HG03095 (cell line): Measurements from ENCODE around the gene OR52H1.

ENCODE experiments used
- ATAC-seq: cut with Tn5 transposase; IDR thresholded peaks from one replicate; pipeline ENCODE4 v1.9.1; 2021; ENCODE audit warnings: moderate library complexity; ENCODE audit not compliant: unreplicated experiment

The OR52H1 gene

DNA sequence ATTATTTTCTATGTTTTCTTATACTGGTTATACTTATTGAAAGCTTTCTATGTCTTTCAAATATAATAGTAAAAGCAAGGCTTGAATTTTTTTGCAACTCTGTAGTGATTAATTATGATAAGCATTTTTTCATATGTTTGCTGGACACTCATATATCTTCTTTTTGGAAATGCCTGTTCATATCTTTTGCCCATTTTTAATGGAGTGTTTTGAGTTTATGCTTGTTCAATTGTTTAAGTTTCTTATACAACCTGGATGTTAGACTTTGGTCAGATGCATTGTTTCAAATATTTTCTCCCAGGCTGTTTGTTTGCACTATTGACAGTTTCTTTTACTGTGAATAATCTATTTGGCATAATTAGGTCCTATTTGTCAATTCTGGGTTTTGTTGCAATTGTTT lies 11.9 kb downstream of the OR52H1 start:
- no peak for ATAC-seq

DNA sequence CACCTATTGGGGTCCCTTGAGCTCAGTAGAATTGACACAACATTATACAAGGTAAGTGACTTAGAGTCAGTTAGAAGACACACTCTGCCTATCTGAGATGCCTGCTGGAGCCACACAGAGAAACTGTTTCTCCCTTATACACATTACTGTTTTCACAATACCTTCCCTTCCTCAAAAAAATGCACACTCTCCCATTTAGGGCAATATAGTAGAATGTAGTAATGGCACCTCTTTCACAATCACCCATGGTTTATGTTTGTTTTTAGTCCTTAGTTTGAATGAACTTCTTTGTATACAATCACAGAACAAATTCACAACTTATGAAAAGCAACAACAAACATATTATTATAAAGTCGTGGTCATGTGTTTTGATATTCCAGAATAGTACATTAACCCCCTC lies 14.3 kb downstream of the OR52H1 start:
- ATAC-seq: no peak

DNA sequence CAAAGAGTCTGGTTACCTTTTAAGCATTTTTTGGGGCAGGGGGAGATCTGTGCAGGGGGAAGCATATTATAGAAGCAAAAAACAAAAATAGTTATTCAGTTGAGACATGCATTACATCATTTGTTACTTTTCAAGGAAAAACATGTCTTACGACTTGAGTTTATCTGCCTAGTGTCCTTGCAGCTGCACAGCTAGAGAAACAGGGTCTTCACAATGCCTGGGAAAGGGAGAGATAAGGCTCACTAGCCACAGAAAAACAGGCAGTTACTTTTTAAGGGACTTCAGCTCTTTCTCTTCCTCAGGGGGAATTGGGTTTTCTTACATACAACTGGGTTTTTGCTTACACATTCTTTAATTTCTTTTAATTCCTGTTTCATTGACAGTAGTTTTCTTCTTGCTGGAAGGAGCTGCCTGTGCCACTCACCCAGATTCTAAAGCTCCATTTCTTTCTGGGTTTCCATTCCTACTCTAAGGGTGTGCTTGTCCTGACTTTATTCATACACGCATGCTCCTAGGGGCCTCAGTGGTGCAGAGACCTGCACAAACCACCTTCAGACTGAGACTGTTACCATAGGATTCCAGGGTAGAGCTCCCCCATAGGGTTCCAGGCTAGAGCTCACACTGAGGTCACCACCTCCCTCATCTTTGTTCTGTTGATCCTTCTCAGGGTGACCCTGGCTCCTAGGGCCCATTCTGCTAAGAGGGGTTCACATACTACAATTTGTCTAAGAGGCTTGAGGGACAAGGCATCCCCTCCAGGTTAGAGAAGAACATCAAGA lies 17.1 kb downstream of the OR52H1 start:
- no peak for ATAC-seq

DNA sequence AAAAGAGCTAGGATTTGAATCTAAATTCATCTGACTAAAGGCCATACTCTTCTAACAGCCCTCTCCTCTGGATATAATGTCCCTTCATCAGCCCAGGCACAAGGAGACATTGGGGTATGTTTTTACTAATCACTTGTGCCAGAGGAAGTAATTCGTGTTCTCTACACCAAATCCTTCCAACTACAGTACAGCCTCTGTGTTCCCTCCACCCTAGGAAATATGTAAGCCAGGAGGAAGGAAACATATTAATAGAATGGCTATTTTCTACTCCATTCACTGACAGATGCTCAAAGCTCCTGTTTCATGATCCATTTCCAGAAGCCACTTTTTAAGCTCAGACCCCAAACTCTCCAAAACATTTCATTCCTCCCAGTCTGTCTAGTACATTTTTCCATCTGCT lies 19.8 kb downstream of the OR52H1 start:
- no peak for ATAC-seq

DNA sequence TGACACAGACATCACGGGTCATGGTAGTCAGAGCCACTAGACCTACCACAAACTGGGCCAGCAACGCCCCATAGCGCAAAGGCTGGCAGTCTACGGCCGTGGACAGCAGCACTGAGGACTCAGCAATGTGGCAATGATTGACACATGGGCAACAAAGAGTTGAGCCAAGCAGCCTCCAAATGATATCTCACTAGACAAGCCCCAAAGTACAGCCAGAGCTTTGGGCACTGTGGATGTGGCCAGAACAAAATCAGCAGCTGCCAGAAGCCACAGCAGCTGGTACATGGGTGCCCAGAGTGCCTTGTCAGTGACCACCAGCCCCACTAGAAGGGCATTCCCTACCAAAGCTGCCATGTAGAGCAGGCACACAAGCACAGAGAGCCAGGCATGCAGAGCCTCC lies 20.6 kb downstream of the OR52H1 start:
- ATAC-seq: no peak

DNA sequence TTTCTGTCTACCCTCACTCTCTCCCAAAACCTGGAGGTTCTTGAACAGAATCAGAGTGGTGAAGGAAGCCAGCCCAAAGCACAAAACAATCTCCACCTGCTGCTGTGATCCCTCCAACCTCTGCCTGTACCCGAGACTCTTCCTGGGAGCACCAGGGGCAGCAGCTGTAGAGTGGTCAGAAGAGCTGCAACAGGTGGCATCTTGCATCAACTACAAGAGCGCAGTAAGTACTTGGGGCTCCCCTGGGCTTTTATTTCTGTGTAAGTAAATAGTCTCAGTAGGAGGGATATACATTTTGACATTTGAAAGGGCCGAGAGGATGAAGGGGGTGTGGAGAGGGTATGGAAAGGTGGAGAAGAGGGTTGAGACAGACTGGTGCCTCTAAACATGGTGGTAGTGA lies 23.6 kb downstream of the OR52H1 start:
- ATAC-seq: no peak

DNA sequence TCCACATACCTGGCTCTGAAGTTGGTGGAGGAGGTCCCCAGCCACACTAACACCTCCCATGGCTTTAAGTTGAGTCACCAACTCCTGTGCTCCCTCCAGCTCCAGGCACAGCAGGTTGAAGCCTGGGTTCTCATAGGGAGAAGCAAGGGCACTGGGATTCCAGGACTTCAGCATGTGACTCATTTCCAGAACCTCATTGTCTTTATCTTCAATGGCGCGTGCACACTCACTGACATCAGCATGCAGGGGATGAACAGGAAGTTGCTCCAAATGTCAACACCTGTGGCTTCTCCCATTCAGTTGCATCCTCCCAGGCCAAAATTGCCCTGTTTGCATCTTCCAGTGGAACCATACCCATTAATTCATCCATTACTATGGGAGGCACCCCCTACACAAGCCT lies 26.0 kb downstream of the OR52H1 start:
- ATAC-seq: no peak

DNA sequence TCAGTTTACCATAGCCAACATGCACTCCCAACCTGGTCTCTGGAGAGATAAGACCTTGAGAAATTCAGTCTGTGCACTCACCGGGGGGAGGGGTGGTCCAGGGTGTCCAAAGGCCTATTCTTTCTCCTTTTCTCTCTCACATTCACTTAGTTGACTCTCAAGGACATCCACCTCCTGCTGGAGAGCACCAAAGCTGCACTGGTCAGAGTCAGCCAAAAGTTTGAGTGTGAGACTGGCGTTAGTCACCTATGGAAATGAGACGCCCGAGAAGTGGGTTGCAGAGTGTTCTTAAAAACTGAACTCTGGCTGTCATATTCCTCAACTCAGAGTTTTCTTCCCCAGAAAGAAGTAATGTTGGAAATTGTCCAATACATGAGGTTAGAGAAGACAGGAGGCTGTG lies 26.8 kb downstream of the OR52H1 start:
- ATAC-seq: no peak

DNA sequence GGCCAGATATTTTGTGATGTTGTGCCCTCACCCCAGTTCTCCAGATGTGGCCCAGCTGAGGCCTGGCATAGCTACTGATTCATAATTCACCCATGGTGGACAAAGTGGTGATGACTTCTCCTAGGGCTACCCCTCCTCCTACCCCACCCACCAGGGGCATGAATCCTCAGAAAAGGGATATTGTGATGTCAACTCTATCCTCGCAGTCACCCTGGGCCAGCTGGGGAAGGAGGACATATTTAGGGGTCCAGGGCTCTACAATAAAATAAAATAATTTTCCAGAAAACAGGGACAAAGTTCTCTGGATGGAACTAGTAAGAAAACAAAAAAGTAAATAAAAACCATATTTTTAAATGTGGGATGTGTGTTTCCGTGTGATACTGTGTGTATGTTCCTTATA lies 31.7 kb downstream of the OR52H1 start, which contains the start of gene UBQLNL:
Gene UBQLNL, minus strand, starts transcription at position 101 of the 400 bp plus-strand sequence. CDS start 258 bp downstream, outside the sequence.
- ATAC-seq: no peak

DNA sequence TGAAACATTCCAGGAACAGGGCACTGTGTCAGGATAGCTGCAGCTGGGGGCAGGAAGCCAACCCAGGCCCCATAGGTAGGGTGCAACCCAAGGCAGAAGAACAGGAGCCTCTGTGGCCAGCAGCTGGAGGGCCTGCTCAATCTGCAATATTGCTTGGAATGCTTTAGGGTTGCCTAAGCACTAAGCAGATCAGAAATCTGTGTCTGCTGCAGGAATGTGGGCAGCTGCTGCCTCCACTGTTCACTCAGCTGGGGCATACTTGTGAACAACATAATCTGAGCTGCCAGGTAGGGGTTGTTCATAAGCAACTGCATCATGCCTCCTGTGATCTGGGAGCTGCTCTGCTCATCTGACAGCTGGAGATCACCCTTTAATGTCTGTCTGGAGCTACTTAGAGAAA lies 33.5 kb downstream of the OR52H1 start:
- ATAC-seq: no peak

DNA sequence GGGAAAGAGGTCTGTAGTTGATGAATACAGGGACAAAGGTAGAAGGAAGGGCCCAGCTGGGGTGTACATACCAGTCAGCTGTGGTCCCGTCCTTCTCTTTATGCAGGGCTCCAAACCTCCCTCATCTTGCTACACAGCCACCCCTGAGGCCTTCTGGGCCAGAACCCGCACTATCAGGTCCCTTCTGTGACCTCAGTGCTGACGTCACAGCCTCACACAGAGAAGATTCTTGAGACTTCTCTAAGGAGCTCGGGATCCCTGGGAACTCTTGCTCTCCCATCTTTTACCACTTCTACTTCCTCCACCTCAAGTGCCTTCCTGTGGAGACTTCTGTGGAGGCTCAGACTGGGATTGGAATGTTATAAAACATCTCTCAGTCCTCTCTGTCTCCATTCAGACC lies 38.5 kb downstream of the OR52H1 start, which contains the start of gene UBQLN3:
Gene UBQLN3, minus strand, starts transcription at position 155 of the 400 bp plus-strand sequence. CDS start 399 bp downstream, outside the sequence.
- ATAC-seq: no peak

DNA sequence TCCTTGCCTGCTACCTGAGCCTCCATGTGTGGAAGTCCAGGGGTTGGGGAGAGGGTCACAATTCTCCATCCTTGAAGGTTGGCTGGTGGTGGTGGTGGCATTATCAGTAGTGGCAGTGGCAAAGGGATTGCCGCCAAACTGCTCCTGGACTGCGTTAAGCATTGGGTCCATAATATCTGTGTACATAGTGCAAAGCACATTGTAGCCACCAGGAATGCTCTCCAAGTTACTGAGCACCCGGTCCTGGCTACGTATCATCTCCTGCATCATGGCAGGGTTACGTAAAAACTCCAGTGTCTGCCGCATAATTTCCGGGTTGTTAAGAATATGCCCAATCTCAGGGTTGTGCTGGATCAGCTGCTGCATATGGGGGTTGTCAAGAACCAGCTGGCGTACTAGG lies 39.7 kb downstream of the OR52H1 start:
- no peak for ATAC-seq

DNA sequence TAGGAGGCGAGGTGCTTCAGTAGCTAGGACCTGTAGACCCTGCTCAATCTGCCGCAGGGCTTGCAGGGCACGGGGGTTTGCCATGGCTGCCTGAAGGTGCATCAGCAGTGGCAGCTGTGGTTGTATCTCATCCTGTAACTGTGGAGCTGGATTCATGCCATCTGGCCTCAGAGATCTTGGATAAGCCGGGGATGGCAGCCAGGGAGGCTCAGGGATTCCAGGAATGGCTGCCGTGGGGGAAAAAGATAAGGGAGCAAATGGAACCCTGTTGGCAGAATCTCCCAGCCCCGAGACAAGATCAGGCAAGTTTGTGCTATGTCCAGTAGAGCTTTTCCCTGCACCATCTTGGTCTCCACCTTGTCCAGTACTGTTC lies 40.4 kb downstream of the OR52H1 start:
- ATAC-seq: no peak

DNA sequence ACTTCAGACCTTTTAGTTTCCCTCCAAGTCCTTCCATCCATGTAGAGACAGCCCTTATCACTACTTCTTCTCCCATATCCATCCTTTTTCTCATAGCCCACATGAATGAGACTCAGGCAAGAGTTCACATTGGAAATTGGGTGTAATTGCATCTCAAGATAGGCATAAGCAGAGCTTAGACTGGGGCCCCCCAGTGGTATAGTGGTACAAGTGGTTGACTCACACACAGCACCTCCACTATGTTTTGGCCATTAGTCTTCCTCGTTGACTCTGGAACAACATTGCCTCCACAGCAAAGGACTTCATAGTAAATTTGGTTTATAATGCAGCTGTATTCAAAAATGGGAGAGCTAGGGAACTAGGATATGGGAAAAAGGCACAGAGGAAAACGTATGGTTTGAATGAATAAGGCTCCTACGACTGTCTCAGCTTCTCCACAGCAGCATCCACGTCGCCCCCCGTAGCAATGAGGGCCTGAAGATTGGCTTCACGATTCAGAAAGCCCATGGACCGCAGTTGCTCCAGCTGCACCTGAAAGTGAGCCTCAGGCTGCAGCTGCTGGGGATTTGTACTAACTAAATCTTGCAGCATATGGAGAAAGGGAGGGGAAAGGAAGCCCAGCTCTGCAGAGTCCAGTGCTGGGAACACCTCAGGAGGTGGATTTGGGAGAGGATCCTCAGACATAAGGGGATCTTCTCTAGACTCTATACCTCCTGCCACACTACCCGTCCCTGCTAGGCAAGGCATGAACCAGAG lies 41.0 kb downstream of the OR52H1 start:
- ATAC-seq: no peak

DNA sequence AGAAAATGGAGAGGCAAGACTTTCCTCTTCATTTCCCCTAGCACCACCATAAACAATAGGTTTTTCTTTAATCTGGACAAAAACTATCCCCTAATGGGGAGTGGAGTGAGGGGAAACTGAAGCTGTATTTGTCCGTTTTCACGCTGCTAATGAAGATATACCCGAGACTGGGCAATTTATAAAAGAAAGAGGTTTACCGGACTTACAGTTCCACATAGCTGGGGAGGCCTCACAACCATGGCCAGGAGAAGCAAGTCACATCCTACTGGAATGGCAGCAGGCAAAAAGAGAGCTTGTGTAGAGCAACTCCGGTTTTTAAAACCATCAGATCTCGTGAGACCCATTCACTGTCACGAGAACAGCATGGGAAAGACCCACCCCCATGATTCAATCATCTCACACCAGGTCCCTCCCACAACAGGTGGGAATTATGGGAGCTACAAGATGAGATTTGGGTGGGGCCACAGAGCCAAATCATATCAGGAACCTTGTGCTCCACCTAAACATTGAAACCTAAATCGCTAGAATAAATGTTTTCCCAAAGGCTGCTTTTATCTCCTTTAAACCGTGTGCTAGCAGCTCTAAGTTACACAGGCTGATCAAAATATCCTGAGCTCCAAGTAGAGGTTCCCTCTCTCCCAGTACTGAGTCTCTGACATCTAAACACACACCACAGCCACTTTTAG lies 42.8 kb downstream of the OR52H1 start:
- ATAC-seq: no peak

DNA sequence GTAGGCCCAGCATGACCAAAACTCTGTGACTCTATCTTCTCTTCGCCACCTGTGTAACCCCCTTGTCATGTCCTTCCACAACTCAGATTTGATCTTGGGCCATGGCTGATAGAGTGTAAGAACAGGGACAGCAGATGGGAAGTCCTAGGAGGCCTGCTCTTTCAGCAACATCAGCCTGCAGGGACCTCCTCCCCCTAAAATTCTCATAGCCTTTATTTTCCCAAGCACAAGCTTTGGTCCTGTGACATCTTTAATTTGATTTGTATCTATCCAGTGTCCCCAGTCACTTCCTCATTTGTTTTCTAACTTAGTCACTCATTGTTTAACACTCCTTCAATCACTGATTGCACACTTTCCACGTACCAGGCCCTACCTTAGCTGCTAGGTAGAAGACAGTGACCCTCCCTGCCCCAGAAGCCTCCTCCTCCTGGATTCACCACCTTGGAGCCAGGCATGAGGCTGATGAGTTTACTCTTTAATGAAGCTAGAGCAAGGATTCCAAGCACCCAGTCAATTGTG lies 43.9 kb downstream of the OR52H1 start:
- no peak for ATAC-seq

DNA sequence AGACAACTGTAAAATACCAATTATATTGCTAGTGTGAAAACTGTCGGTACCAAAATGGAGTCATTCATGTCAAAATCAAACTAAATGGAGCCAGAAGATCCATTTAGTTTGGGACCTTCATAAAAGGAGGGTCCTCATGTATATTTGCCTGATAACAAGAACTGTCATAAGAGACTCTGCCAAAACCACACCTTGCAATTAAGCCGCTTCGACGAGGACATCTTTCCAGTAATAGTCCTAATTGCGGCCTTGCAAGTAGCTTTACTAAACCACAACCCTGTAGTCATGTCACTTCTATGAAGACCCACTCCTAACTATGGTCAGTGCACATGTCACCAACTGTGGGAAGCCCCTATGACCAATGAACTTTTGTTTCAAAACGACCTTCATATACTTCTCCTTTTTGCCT lies 47.9 kb downstream of the OR52H1 start:
- no peak for ATAC-seq

DNA sequence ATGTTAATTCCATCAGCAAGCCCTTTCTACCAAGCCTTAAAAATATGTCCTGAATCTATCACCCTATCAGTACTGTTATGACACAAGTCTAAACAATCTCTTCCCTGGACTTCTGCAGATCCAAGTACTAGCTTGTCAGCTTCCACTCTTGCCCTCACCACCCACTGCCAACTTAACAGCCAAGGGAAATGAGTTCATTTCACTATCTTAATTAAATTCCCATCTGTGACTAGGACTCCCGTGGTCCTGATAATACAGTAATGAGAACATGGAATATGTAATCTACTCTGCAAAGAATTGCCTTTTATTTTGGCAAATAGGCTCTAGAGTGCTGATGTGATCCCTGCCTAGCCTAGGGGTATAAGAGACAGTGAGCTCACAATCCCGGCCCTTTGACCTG lies 48.7 kb downstream of the OR52H1 start:
- ATAC-seq: no peak
